ENCODE measurements around the gene DYNC1I2.

- no peak for TF ChIP-seq POLR2AphosphoS5 (IDR thresholded peaks at IDR 0.05; ENCODE audit: low read depth, low read length)
- TF ChIP-seq POLR2A (IDR thresholded peaks at IDR 0.05; ENCODE audit: low read depth, low read length), result no peak
These were observed 34.9 kb upstream of the DYNC1I2 start for GRCh38 chr2:171652416-171652785.
